Measurements from ENCODE around the gene SLC9B1.

The SLC9B1 gene

GRCh38 chr4:103019308-103020124, at the start of gene SLC9B1:
TSS of gene SLC9B1 (minus strand) at chr4:103019705. CDS start at chr4:102991711, 27,994 bp downstream.
- no peak for DNase-seq

GRCh38 chr4:103067841-103068547, 48.5 kb upstream of the SLC9B1 start:
- no peak for DNase-seq

GRCh38 chr4:103060453-103061148, 41.1 kb upstream of the SLC9B1 start:
- DNase-seq, result no peak

GRCh38 chr4:103054030-103054429, 34.5 kb upstream of the SLC9B1 start:
- no peak for DNase-seq

GRCh38 chr4:103052779-103053178, 33.3 kb upstream of the SLC9B1 start:
- DNase-seq, result no peak

GRCh38 chr4:103052145-103052544, 32.6 kb upstream of the SLC9B1 start:
- DNase-seq, result no peak

GRCh38 chr4:103050736-103051436, 31.4 kb upstream of the SLC9B1 start:
- no peak for DNase-seq

- no peak for DNase-seq
These were observed 27.1 kb upstream of the SLC9B1 start for GRCh38 chr4:103046416-103047290.

GRCh38 chr4:103044183-103044582, 24.7 kb upstream of the SLC9B1 start:
- no peak for DNase-seq

- DNase-seq, result no peak
These were observed 16.7 kb upstream of the SLC9B1 start for GRCh38 chr4:103036169-103036568.

GRCh38 chr4:103032574-103032973, 13.1 kb upstream of the SLC9B1 start:
- no peak for DNase-seq

GRCh38 chr4:103030791-103031190, 11.3 kb upstream of the SLC9B1 start:
- DNase-seq, result no peak

GRCh38 chr4:103029300-103029699, 9.8 kb upstream of the SLC9B1 start:
- no peak for DNase-seq

- no peak for DNase-seq
These were observed 7.4 kb upstream of the SLC9B1 start for GRCh38 chr4:103026868-103027267.

GRCh38 chr4:103024996-103025395, 5.5 kb upstream of the SLC9B1 start:
- no peak for DNase-seq

GRCh38 chr4:103021120-103021519, 1.6 kb upstream of the SLC9B1 start:
- DNase-seq, result no peak

- DNase-seq, result no peak
These were observed 856 bp downstream of the SLC9B1 start for GRCh38 chr4:103018391-103019307.

GRCh38 chr4:103012551-103012950, 7.0 kb downstream of the SLC9B1 start:
- no peak for DNase-seq

GRCh38 chr4:103012060-103012459, 7.4 kb downstream of the SLC9B1 start:
- no peak for DNase-seq

GRCh38 chr4:103011378-103012025, 8.0 kb downstream of the SLC9B1 start:
- DNase-seq, result no peak

Data from NCI-H1048 (cell line).